ENCODE measurements around the gene GPC5. TPM values are rescaled to one million over a fixed set of nuclear protein-coding genes. Genes with fewer than 3 reads are reported as not detected.

GPC5 gene
- total and polyA plus RNA-seq, 2 of the 13 experiments (the other 11 are each of a cell fraction or from before 2014, with no cell fraction given): 0.02 to 0.07 TPM

- Histone ChIP-seq H3K4me1 (ENCODE audit: insufficient read depth, low read length) (no peaks in the 10 kb centered on the region), H2AFZ (ENCODE audit: low read length) (no peak overlapping the region), H3K9me3 (ENCODE audit: low read length) (no peaks in the 10 kb centered on the region), H3K36me3 (replicated peaks in 1 of 2; ENCODE audit: control insufficient read depth in 1 of 2, insufficient read depth in 2 of 2, low read length in 2 of 2) (no peaks in the 10 kb centered on the region), H3K4me3 (replicated peaks in 1 of 3; ENCODE audit: insufficient read depth in 1 of 3, low read depth in 2 of 3, low read length in 3 of 3) (no peak overlapping the region), H3K27ac (ENCODE audit: extremely low read length, insufficient read depth, low read length) (no peak overlapping the region), H4K20me1 (ENCODE audit: insufficient read depth, low read length) (no peaks in the 10 kb centered on the region), H3K79me2 (ENCODE audit: insufficient read depth, low read length) (no peaks in the 10 kb centered on the region), H3K27me3 (ENCODE audit: control insufficient read depth in 1 of 2, insufficient read depth in 2 of 2, low read length in 2 of 2) (no peaks in the 10 kb centered on the region), H3K4me2 (ENCODE audit: low read depth, low read length) (no peak overlapping the region), H3K9ac (ENCODE audit: insufficient read depth, low read depth, low read length) (no peak overlapping the region)
- ATAC-seq (no peak), DNase-seq (ENCODE audit: low spot score) (no peak), FAIRE-seq (no peak)
- 3% methylated on average over 1 of the region's 1 CpG for WGBS (ENCODE audit: low lambda C conversion rate)
- intact Hi-C loops (cut with micrococcal nuclease; ENCODE audit: unreplicated experiment): no loop called here
- in situ Hi-C loops (cut with HindIII; ENCODE audit: extremely low pct_ligation_motif_present, low pct_unique_long_range_greater_than_20kb): loop anchor here (10.0 kb wide), 1 partner anchor 124 kb away; no protein-coding TSS in a partner anchor
- BruUV-seq (replicated peaks): no TSS peak
- ChIA-PET CTCF (ENCODE audit: low intra/inter-chr PET ratio, low total read pairs) (no interaction called here), POLR2A (no interaction called here)
- no peak for TF ChIP-seq HMG20A (CRISPR knock-in tag; IDR thresholded peaks at IDR 0.05; ENCODE audit: borderline replicate concordance)
- TF ChIP-seq MEF2D (CRISPR knock-in tag; IDR thresholded peaks at IDR 0.05): no peak
- no peak for TF ChIP-seq PRPF4 (IDR thresholded peaks at IDR 0.05; ENCODE audit: low read depth, low read length, poor library complexity, severe bottlenecking)
- TF ChIP-seq MAFF (IDR thresholded peaks at IDR 0.05; ENCODE audit: low read depth, low read length): peak; percentile 73
- no peak for TF ChIP-seq FOXK2 (IDR thresholded peaks at IDR 0.05)
- peak; percentile 68 to 86 for TF ChIP-seq MAFK (conservative IDR thresholded peaks at IDR 0.05 in 1 of 2, IDR thresholded peaks at IDR 0.05 in 1 of 2; ENCODE audit: low read length in 2 of 2)
- no peak for TF ChIP-seq TBL1XR1 (IDR thresholded peaks at IDR 0.05; ENCODE audit: borderline replicate concordance, low read length, partially characterized antibody)
- TF ChIP-seq MIXL1 (CRISPR knock-in tag; IDR thresholded peaks at IDR 0.05): no peak
Observed at GRCh38 chr13:91950803-91951202, 552.4 kb downstream of the GPC5 start.

GRCh38 chr13:91955546-91956355, 557.3 kb downstream of the GPC5 start:
- no peaks in the 10 kb centered on the region for H4K20me1 ChIP-seq (ENCODE audit: insufficient read depth, low read length)
- DNase-seq (ENCODE audit: low spot score): no peak
- H3K4me3 ChIP-seq (replicated peaks in 1 of 3; ENCODE audit: insufficient read depth in 1 of 3, low read depth in 2 of 3, low read length in 3 of 3): no peak overlapping the region
- no peaks in the 10 kb centered on the region for H3K36me3 ChIP-seq (replicated peaks in 1 of 2; ENCODE audit: control insufficient read depth in 1 of 2, insufficient read depth in 2 of 2, low read length in 2 of 2)
- no peak overlapping the region for H3K9ac ChIP-seq (ENCODE audit: insufficient read depth, low read depth, low read length)
- H3K9me3 ChIP-seq (ENCODE audit: low read length): no peaks in the 10 kb centered on the region
- no peak overlapping the region for H2AFZ ChIP-seq (ENCODE audit: low read length)
- POLR2A ChIA-PET: no interaction called here
- ATAC-seq: peak; percentile 37; the same call in 2 of the 3 replicates
- CTCF ChIA-PET (ENCODE audit: low intra/inter-chr PET ratio, low total read pairs): no interaction called here
- BruUV-seq (replicated peaks): no TSS peak
- H3K27ac ChIP-seq (ENCODE audit: extremely low read length, insufficient read depth, low read length): no peak overlapping the region
- 0% methylated on average over 1 of the region's 1 CpG for WGBS (ENCODE audit: low lambda C conversion rate)
- no peak overlapping the region for H3K4me2 ChIP-seq (ENCODE audit: low read depth, low read length)
- no peaks in the 10 kb centered on the region for H3K4me1 ChIP-seq (ENCODE audit: insufficient read depth, low read length)
- H3K79me2 ChIP-seq (ENCODE audit: insufficient read depth, low read length): no peaks in the 10 kb centered on the region
- in situ Hi-C loops (cut with HindIII; ENCODE audit: extremely low pct_ligation_motif_present, low pct_unique_long_range_greater_than_20kb): loop anchor here (10.0 kb wide), 1 partner anchor 119 kb away; no protein-coding TSS in a partner anchor
- intact Hi-C loops (cut with micrococcal nuclease; ENCODE audit: unreplicated experiment): no loop called here
- no peak for FAIRE-seq
- no peaks in the 10 kb centered on the region for H3K27me3 ChIP-seq (ENCODE audit: control insufficient read depth in 1 of 2, insufficient read depth in 2 of 2, low read length in 2 of 2)
- TF ChIP-seq SP140L (CRISPR knock-in tag; IDR thresholded peaks at IDR 0.05; ENCODE audit: borderline replicate concordance) (no peak), FOXC1 (CRISPR knock-in tag; IDR thresholded peaks at IDR 0.05; ENCODE audit: borderline replicate concordance) (no peak), ZNF883 (CRISPR knock-in tag; IDR thresholded peaks at IDR 0.05; ENCODE audit: not compliant biosample characterization) (no peak), ZNF740 (CRISPR knock-in tag; IDR thresholded peaks at IDR 0.05) (peak; percentile 54; the same call in 1 of the 2 replicates), ZNF746 (CRISPR knock-in tag; IDR thresholded peaks at IDR 0.05) (no peak), RAD51 (IDR thresholded peaks at IDR 0.05; ENCODE audit: borderline replicate concordance) (no peak), ZNF574 (CRISPR knock-in tag; IDR thresholded peaks at IDR 0.05) (no peak), BRD4 (CRISPR knock-in tag; IDR thresholded peaks at IDR 0.05) (no peak)

Data from HepG2 (cell line).